ENCODE measurements around the gene CDKL1.
"Not testable (repeated sequence)": the region's sequence is repeated elsewhere in the genome, so short reads cannot be mapped to it uniquely, and the experiment has no call there.

The CDKL1 gene

DNA sequence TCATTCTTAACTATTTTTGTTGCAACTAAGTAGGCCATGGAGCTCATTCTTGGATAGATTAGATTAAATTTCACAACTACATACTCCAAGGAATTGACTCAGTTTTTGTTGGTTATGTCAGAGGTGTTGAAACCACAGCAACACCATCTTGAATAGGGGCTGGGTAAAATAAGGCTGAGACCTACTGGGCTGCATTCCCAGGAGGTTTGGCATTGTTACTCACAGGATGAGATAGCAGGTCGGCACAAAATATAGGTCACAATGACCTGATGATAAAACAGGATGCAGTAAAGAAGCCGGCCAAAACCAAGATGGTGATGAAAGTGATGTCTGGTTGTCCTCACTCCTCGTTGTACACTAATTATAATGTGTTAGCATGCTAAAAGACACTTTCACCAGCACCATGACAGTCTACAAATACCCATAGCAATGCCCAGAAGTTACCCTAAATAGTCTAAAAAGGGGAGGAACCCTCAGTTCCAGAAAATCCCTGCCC is 63.6 kb downstream of the CDKL1 start:
- no peak for DNase-seq (ENCODE audit: low read depth in 2 of 2)

DNA sequence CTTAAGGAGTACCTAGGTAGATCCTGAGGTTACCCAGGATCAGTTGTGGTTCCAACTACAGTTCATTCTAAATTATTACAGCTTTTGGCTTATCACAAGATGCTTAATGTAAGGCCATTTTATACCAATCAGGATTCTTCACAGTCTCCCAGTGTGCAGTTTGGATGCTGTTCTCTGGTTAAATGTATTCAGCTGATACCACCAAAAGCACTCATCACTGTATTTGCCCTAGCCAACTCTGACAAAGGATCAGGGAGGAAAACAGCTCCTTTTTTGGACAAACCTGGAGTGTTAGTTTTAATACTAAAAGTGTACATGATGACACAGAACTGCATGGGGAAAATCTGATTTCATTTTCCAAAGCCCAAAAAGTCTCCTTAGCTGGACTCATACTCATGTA is 65.1 kb downstream of the CDKL1 start:
- no peak for DNase-seq (ENCODE audit: low read depth in 2 of 2)

DNA sequence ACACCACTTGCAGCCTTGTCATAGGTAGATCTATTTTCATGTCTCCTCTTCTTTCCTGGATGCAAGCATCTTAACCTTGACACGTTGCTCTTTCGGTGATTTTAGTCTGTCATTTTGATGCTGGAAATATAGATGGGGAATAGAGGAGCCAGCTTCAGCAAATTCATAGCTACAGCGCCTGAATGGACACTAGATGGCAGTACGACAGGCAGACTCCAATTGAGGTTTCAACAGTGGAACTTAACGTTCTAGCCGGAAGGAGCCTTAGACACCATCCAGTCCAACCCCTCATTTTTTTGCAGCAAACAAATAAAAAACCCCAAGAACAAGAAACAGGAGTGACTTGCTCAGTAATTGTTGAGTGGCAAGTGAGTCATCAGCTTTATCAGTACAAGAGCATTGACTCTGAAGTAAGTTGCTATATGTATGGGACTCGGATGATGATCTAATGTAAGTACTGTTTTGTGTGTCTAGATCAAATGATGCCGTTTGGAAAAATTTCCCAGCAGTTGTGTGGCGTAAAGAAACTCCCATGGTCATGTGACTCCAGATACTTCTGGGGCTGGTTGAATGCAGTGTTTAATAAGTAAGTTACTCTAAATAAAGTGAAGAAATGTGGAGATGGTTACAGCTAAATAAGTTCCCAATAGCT is 75.5 kb downstream of the CDKL1 start:
- DNase-seq (ENCODE audit: low read depth in 2 of 2), result peak; percentile 41 to 58

DNA sequence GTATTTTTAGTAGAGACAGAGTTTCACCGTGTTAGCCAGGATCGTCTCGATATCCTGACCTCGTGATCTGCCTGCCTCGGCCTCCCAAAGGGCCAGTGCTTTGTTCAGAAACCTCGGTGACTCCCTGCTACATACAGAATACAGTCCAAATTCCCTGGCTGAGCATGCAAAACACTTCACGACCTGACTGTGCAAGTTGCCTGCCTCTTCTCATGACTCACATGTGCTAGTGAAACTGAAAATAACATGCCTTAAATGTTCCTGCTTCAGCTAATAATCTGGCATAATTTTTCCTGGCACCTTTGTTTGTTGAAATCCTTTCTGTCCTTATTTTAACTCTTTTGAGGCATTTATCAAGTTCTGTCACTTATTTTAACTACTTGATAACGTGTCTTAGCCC is 76.4 kb downstream of the CDKL1 start:
- DNase-seq (ENCODE audit: low read depth in 2 of 2), result no peak

DNA sequence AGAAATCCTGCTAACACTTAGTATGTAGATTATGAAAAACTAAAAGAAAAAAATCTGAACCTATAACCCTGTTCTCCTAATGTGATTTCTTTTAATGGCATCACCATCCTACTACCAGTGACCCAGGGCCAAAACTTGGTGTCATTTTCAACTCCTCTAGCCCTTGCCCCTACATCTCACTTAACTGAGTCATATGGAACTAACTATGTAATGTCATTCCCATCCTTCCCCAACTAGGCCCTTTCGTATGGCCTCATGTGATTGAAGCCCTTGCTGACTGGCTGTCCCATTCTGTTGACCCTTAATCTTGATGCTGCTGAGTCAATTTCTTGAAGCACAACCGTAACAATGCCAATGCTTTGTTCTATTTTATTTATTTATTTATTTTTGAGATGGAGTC is 77.0 kb downstream of the CDKL1 start:
- DNase-seq (ENCODE audit: low read depth in 2 of 2), result no peak

DNA sequence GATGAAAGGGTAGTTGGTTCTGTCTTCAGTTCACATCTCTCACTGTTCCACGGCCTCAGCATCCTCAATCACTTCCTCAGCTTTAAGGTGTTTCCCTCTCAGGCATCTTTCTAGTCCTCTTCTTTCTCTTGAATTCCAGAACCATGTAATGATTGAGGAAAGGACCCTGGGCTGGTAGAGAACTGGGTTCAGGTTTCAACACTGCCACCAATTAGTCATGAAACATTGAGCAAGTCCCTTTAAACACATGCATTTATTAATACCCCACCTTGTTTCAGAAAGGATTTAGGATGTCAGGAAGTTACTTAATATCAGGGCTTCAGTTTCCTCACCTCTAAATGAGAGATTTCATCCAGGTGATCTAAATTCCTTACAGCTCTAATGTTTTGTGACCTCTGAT is 77.4 kb downstream of the CDKL1 start:
- no peak for DNase-seq (ENCODE audit: low read depth in 2 of 2)

DNA sequence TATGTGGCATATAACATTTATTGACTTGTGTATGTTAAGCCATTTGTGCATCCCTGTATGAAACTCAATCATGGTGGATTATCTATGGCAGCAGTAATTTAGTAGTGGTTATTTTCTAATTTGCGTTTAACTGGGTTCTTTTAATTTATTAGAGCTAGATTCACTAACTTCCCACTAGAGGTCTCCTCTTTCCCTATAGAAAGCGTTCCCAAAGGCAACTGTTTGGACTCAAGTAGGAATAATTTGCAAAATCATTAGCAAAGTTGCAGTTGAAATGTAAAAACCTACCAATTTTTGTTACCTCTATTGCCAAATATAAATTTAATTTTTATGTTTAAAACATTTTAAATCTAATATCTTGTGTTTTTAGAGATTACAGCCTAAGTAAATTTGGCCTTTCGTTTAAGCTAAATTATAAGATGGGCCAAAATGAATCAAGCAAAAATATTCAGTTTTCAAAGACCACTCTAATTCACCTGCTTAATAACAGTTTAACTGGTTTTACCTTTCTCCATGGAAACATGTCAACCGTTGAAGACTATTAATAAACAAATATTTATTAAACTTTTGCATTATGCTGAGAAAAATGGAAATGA is 78.6 kb downstream of the CDKL1 start:
- DNase-seq (ENCODE audit: low read depth in 2 of 2), result no peak

DNA sequence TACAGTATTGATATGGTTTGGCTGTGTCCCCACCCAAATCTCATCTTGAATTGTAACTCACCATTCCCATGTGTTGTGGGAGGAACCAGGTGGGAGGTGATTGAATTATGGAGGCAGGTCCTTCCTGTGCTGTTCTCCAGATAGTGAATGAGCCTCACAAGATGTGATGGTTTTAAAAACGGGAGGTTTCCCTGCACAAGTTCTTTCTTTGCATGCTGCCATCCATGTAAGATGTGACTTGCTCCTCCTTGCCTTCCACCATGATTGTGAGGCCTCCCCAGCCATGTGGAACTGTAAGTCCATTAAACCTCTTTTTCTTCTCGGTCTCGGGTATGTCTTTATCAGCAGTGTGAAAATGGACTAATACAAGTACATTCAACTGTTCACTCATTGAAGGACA is 82.6 kb downstream of the CDKL1 start:
- not testable (repeated sequence) for DNase-seq (ENCODE audit: low read depth in 2 of 2)

DNA sequence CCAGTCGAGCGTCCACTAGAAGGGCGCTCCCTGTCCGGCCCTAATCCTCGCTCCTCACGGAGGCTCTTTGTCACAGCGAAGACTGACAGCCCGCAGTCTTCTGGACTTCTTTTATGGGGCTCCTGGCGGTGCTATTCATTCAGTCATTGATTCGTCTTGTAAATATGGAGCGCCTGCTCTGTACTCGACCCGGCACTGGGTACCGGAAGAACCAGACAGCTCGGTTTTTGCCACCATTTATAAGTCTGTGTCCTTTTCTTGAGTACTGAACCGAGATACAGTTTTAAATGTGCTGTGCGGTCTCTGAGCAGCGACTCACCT is 84.0 kb downstream of the CDKL1 start:
- DNase-seq (ENCODE audit: low read depth in 2 of 2), result no peak

DNA sequence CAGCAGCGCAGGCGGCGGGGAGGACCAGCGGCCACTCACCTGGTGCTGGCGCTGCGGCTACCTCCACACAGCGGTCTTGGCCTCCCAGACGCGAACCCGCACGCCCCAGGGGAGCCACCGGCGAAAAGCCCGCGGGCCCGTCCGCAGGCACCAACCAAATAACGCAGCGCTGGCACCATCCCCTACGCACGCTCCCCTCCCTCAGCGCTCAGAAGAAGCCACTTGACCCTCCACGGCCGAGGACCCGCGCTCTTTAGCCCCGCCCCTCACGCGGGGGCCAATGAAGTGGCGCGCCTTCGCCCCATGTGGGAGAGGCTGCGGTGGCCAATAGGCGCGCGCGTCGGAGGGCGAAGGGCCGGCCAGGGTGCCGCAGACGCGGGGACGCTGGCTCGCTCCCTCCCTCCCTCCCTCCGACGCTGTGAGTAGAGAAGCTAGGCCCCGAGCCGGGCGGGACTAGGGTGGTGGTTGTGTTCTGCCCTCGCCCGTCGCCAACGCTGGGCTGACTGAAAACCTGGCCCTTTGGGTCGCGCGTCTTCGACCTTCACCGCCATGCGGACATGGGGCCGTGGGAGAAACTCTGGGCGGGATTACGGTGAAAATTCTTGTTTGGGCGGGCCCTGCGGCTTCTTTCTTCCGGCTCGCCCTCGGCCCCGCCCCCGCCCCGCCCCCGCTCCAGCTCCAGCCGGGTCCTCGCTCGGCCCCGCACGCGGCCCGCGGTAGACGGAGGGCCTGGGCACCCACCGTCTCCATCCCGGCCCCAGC is 84.5 kb downstream of the CDKL1 start, which contains the start of the genes DMAC2L and L2HGDH:
Gene DMAC2L (plus strand): TSS at position 353 of the 762 bp plus-strand sequence. CDS start 9,164 bp downstream, outside the sequence.
Gene L2HGDH (minus strand): TSS at position 258 of the 762 bp plus-strand sequence. CDS start 79 bp downstream, at position 179.
- peak; percentile 75 to 77 for DNase-seq (ENCODE audit: low read depth in 2 of 2)

DNA sequence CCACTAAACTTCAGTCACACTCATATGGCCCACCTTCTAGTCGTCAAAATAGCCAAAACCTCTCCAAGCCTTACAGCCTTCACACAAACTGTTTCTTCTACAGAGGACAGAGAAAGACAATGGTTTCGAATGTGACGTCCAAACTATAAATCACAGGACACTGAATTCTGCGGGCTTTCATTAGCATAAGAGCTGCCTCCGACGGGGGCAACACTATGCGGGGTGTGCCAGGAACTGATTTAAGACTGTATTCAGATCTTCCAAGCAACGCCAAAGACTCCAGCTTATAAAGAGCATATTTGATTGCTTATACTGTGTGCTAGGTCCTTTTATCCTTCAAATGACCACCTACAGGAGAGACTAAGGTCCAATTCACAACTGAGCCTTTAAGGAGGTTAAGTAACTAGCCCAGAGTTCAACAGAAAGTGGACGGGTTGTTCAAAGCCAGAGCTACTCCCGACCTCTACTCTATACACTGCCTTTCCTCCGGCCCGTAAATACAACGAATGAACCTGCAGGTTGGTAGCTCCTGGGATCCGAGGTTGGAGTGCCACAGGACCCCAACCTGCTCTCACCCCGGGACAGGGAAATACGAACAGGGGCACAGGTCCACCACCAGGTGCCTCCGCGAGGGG is 85.2 kb downstream of the CDKL1 start:
- DNase-seq (ENCODE audit: low read depth in 2 of 2), result no peak

DNA sequence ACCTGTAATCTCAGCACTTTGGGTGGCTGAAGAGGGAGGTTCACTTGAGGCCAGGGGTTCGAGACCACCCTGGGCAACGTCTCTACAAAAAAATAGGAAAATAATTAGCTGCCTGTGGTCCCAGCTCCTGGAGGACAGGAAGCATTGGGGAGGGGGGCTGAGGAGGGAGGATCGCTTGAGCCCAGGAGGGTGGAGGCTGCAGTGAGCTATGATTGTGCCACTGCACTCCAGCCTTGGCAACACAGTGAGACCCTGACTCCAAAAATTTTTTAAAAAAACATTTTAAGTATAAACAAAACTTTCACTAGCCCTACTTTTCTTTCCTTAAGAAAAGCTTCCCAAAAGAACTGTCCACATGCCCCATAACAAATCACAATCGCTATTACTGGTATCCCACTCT is 86.2 kb downstream of the CDKL1 start:
- no peak for DNase-seq (ENCODE audit: low read depth in 2 of 2)

DNA sequence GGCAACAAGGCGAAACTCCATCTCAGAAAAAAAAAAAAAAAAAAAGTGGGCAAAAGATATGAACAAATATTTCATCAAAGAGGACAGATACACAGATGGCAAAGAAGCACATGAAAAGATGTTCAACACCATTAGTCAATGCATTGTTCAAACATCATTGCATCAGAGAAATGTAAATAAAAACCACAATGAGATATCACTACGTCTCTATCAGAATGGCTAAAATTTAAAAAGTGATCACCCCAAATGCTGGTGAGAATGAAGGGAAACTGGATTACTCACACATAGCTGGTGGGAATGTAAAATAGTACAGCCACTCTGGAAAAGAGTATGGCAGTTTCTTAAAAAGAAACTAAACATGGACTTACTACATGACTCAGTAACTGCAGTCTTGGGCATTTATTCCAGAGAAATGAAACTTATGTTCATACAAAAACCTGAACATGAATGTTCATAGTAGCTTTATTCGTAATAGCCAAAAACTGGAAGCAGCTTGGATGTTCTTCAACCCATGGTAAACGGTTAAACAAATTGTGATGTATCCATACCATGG is 88.2 kb downstream of the CDKL1 start:
- no peak for DNase-seq (ENCODE audit: low read depth in 2 of 2)

DNA sequence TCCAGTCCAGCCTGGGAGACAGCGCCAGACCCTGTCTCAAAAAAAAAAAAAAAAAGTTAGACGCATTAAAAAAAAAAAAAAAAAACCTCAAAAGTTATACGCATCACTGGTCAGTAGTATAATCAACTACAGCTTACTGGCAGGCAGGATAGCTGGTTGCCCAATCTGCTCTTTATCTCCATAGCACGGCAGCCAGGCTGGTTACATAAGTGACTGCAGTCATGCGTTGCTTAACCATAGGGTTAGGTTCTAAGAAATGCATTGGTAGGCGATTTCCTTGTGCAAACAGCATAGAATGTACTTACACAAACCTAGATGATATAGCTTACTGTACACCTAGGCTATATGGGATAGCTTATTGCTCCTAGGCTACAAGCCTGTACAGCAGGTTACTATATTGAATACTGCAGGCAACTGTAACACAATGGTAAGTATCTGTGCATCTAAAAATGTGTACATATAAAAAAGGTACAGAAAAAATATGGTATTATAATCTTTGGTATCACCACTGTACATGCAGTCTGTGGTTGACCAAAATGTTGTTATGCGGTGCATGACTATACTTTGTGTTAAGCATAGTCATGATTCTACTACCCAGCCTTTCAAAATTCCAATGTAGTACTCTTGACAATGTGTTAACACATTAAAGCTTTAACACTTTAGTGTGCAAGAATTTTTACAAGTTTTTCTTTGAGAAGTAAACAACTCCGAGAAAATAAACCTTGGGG is 92.8 kb downstream of the CDKL1 start:
- DNase-seq (ENCODE audit: low read depth in 2 of 2), result no peak

DNA sequence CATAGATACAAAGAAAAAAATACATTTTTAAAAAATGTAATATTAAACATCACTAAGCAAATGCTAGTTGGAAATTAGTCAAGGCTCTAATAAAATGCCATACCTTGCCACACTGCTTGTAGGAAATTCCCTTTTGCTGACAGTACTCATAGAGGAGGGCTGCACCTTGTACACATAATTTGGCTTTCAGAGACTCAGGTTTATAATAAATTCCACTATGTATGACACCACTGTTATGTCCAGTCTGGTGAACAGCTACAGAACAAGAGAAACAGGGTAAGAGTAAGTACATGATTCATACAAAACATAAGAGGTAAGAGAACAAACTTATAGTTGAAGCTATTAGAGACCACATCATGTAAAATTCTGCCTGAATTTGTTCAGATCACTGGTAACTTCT is 94.8 kb downstream of the CDKL1 start:
- no peak for DNase-seq (ENCODE audit: low read depth in 2 of 2)

DNA sequence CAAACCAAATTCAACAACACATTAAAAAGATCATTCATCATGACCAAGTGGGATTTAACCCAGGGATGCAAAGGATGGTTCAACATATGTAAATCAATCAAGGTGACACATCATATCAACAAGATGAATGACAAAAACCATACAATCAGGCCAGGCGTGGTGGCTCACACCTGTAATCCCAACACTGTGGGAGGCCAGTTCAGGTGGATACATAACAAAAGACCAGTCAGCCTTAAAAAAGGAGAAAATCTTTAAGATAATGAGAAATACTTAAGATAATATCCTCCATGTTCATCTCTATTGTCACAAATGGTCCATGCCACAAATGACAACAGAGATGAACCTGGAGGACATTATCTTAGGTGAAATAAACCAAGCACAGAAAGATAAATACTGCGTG is 97.1 kb downstream of the CDKL1 start:
- no peak for DNase-seq (ENCODE audit: low read depth in 2 of 2)

DNA sequence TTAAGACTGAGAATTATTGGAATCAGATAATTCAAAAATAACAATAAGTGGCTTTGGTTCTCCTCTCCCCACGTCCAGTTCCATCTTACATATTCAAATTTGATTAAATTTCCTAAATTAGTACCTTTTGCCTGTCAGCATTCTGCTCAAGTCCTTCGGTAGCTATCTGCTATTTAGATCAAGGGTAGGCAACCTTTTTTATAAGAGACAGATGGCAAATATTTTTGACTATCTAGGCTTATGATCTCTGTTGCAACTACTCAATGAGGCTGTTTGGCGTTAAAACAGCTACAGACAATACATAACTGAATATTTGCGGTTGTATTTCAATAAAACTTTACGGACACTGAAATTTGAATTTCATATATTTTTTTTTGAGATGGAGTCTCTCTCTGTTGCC is 106.4 kb downstream of the CDKL1 start:
- no peak for DNase-seq (ENCODE audit: low read depth in 2 of 2)

DNA sequence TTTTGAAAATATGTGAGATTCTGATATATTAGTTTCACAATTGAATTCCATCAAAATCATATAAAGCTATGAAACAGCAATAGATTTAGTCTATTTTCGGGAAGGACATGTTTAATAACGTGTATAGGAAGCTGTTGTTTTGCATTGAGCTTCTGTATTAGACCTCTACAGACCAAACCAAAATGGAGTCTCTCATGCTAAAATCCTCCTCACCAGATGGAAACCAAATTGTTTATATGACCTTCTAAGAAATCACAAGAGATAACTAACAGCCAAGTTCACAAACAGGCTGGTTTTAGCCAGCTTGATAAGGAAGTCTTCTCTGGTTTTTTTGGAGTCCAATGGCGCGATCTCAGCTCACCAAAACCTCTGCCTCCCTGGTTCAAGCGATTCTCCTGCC is 108.5 kb downstream of the CDKL1 start:
- no peak for DNase-seq (ENCODE audit: low read depth in 2 of 2)

DNA sequence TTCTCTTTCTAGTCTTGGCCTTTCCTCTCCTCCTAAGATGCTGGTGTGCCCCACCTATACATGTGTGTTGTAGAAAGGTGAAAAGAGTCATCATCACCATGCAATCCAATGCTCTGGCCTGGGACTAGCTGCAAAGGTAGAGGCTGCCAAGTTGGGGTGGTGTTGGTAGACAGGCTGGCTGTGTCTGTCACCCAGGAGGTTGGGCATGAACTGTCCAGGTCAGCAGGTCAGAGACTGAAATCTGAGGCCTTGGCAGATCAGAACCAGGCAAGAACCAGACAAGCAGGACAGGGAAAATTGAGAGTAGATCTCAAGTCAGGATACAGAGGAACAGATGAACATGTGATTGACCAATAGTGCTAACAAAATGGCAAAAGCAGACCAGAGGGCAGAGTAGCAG is 110.8 kb downstream of the CDKL1 start:
- no peak for DNase-seq (ENCODE audit: low read depth in 2 of 2)

Data from activated CD8-positive, alpha-beta memory T cell treated with anti-CD3 and anti-CD28 coated beads for 4 hours (primary cell).